Activated CD8-positive, alpha-beta memory T cell treated with anti-CD3 and anti-CD28 coated beads for 4 hours (primary cell): ENCODE data around the gene OR1I1.
"Not testable (repeated sequence)": the region's sequence is repeated elsewhere in the genome, so short reads cannot be mapped to it uniquely, and the experiment has no call there.

Source experiments
- DNase-seq, 2 donors: peaks; one replicate each; pipeline ENCODE4 v3.0.0-alpha.2; 2020; ENCODE audit warnings: low read depth in 2 of 2

The OR1I1 gene

GRCh38 chr19:15081911-15082310, at the start of gene OR1I1:
OR1I1 (plus strand) TSS chr19:15082211; CDS start chr19:15087066, 4,855 bp downstream.
- no peak for DNase-seq

- no peak for DNase-seq
Observed at GRCh38 chr19:15035795-15036311, 46.2 kb upstream of the OR1I1 start.

- DNase-seq: no peak
Observed at GRCh38 chr19:15037586-15037985, 44.4 kb upstream of the OR1I1 start.

DNA sequence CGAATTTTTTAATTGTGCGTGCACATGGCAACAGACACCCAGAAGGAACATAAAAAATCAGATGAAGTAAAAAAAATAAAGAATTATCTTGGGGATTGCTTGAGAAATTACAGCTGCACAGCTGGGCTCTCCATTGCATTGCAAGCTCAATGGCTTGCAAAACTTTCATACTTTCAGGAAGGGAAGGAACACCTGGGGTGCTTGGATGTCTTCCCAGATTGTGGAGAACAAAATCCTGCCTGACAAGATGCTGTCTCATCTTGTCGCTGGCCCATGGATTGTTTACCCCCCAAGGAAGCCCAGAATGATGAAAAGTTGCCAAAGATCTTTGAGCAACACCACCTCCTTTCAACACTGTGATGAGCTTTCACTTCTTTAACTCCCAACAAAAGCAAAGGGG, 43.7 kb upstream of the OR1I1 start:
- DNase-seq: no peak

GRCh38 chr19:15042003-15042402, 40.0 kb upstream of the OR1I1 start:
- no peak for DNase-seq

- DNase-seq: no peak
Observed at GRCh38 chr19:15042826-15043225, 39.2 kb upstream of the OR1I1 start.

GRCh38 chr19:15045506-15045905, 36.5 kb upstream of the OR1I1 start:
- DNase-seq: no peak

DNA sequence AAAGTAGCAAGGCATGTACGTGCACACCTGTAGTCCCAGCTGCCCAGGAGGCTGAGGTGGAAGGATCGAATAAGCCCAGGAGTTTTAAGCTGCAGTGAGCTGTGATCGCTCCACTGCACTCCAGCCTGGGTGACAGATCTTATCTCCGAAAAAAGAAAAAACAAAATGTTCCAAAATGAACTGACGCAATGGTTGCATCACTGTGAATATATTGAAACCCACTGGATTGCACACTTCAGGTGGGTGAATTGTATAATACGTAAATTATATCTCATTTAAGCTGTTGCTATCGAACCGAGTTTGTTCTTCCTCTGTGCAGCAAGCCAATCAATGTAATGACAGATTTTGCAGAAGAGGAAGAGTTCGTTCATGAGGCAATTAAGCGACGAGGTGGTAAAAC, 34.3 kb upstream of the OR1I1 start:
- DNase-seq: no peak

- no peak for DNase-seq
Observed at GRCh38 chr19:15048128-15048527, 33.9 kb upstream of the OR1I1 start.

DNA sequence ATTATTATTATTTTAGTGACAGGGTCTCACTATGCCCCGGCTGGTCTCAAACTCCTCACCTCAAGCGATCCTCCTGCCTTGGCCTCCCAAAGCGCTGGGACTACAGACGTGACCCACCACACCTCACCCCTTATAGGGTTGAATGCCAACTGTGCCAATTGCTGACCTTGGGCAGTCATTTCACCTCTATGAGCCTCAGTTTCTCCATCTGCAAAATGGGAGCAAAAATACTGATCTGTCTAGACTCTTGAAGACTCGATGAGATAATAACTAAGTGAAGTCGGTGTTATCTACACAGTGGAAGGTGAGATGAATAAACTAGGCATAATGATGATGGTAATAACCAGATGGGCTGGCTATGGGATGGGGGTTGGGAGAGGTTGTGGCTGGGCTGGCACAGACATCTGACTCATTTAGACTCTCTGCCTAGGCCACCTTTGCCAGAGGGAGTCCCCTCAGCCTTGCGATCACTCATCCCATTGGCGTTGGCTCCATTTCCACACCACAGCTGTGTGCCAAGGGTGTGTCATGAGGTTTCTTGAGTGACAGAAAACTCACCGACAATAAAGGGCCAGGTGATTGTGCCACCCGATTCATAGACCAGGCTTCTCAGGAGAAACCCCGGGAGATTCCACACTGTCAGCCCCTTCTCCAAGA, 33.0 kb upstream of the OR1I1 start, which contains the start of gene CASP14:
Gene CASP14, plus strand, starts transcription at position 596 of the 657 bp plus-strand sequence. CDS start 2,772 bp downstream, outside the sequence.
- DNase-seq: no peak

- no peak for DNase-seq
Observed at GRCh38 chr19:15050639-15051038, 31.4 kb upstream of the OR1I1 start.

- no peak for DNase-seq
Observed at GRCh38 chr19:15062036-15062435, 20.0 kb upstream of the OR1I1 start.

DNA sequence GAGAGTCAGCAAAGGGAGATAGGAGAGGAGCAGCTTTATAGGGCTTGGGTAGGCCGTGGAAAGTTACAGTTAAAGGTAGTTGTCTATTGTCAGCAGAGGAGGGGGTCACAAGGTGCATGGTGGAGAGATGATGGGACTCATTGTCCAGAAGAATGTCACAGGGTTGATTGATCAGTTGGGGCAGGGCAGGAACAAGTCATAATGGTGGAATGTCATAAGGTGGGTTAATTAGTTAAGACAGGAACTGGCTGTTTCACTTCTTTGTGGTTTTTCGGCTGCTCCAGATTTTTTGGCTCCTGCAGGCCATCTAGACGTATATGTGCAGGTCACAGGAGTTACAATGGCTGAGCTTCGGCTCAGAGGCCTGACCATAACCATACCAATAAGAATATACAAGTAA, 11.6 kb upstream of the OR1I1 start:
- not testable (repeated sequence) for DNase-seq

- no peak for DNase-seq
Observed at GRCh38 chr19:15072930-15073647, 8.9 kb upstream of the OR1I1 start.

DNA sequence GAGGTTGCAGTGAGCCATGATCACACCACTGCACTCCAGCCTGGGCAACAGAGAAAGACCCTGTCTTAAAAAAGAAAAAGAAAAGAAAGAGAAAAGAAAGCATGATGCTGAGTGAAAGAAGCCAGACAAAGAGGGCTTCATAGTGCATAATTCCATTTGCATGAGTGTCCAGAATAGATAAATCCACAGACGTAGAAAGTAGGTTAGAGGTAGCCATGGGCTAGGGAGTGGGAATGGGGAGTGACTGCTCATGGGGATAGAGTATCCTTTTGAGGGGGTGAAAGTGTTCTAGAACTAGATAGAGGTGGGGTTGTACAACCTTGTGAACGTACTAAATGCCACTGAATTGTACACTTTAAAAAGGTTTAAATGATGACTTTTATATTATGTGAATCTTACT, 7.6 kb upstream of the OR1I1 start:
- no peak for DNase-seq

- DNase-seq: no peak
Observed at GRCh38 chr19:15075806-15076205, 6.2 kb upstream of the OR1I1 start.

DNA sequence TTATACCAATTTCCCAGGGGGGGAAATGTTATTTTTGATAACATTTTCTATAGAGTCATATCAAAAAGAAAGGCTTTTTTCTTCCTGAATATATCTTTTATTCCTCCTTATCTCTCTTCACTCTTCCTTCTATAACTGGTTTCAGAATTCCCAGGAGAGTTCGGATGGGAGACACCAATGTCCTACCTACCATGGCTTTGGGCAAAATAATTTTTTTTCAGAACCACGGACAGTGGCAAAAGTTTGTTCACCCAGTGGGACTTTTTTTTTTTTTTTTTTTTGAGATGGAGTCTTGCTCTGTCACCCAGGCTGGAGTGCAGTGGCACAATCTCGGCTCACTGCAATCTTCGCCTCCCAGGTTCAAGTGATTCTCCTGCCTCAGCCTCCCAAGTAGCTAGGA, 2.0 kb upstream of the OR1I1 start:
- not testable (repeated sequence) for DNase-seq

DNA sequence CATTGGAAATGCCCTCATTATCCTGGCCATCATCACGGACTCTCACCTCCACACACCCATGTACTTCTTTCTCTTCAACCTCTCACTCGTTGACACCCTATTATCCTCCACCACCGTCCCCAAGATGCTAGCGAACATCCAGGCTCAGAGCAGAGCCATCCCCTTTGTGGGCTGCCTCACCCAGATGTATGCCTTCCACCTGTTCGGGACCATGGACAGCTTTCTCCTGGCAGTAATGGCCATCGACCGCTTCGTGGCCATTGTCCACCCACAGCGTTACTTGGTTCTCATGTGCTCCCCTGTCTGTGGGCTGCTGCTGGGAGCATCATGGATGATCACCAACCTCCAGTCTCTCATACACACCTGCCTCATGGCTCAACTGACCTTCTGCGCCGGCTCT, 5.2 kb downstream of the OR1I1 start:
- DNase-seq: no peak

DNA sequence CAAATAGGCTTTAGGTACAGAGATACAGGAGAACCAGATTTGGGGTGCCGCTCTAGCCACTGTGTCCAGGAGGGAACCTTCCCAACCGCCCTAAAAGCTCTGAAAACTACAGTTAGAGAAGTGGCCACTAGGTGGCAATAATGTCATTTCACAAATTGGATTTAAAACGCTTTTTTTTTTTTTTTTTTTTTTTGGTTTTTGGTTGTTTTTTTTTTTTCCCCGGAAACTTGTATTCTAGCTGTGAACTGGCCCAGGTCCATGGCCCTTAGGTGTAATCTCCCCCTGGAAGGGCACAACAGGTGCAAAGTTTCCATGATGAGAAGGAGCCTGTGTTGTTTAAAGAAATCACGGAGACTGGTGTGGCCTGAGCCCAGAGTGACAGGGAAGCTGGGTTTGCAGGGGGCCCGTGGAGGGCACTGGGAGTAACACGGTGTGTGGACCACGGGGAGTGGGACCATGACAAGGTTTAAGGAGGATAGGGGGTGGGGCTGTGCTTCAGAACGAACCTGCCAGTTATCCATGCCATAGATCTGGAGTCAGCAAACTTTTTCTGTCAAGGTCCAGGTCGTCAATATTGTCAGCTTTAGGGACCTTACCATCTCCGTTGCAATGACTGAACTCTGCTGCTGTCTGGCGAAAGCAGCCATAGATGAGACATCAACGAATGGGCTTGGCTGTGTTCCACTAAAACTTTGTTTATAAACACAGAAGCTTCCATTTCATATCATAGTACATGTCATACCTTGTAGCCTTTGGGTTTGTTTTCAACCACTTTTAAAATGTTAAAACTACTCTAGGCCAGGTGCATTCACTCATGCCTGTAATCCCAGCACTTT, 10.1 kb downstream of the OR1I1 start:
- DNase-seq: peak in 1 of 2 donors; percentile 20

DNA sequence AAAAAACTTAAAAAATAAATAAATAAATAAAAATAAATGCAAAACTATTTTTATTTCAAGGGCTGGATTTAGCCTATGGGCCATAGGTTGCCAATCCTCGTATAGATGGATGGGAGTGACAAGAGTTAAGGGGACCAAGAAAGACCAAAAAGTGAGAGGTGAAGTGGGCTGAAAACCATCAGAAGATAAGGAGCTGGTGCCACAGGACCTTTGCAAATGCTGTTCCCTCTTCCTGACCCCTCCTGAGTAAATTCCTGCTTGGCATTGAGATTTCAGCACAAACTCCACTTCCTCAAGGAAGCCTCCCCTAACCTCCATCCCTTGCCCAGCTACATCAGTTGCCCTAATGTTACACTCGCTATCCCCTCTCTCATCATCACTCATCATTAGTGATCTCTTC, 11.0 kb downstream of the OR1I1 start:
- DNase-seq: no peak

- no peak for DNase-seq
Observed at GRCh38 chr19:15096223-15096622, 14.2 kb downstream of the OR1I1 start.

DNA sequence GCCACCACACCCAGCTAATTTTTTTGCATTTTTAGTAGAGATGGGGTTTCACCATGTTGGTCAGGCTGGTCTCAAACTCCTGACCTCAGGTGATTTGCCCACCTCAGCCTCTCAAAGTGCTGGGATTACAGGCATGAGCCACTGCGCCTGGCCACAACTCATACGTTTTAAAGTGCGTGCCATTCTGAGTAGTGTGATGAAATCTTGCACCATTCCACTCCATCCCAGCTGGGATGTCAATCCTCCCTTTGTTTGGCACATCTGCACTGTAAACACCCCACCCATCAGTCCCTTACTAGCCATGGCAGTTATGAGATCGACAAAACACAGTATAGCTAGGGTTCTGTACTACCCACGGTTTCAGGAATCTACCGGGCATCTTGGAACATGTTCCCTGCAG, 16.0 kb downstream of the OR1I1 start:
- DNase-seq: not testable (repeated sequence)
